ENCODE results near the gene PFKM. TPM values are rescaled to one million over a fixed set of nuclear protein-coding genes. Genes with fewer than 3 reads are reported as not detected.

The PFKM gene
- total RNA-seq, 2 experiments from 2014 or later: 59.7 to 65.8 TPM

DNA sequence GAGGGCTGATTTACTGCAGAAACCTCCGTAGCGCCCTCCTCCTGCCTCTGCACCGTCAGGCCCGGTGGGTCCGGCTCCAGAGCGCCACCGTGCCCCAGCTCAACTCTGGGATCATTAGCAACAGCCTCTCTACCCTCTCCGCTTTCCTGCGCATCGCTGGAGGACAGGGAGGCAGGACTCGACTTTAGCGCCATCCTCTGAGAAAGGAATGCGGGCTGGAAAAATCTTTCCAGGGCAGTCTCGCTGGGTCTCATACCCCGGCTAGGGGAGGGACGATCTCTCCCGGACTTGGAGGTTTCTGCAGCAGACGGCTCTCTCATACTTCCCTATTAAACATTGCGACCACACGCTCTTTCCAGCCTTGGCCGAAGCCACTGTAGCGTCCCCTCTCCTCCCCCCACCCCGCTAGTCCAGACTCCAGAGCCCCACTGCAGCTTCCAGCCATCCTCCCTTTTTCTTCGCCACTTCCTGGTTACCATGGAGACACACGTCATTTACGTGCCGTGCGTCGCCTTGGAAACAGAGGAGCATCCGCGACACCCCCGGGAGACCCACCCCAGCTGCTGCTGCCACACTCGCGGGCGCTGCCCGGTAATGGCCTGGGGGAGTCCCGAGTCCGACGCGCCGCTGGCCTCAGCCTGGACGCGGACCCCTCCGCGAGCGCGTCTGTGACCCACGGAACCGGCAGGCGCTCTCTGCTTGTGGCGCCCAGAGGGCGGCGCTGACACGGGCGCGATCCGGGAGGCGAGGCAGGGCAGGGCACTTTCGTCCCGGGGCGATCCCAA lies 64.1 kb downstream of the PFKM start, which contains the start of gene CCDC184:
Gene CCDC184 (plus strand): TSS at position 554 of the 785 bp plus-strand sequence. CDS start 479 bp downstream, outside the sequence.
- no peak within 1 kb of the TSS for H3K27ac Mint-ChIP-seq
- intact Hi-C loops (cut with micrococcal nuclease): loop anchor here (10.0 kb wide), 1 partner anchor 432 kb away; no protein-coding TSS in a partner anchor
- H3K27me3 Mint-ChIP-seq: peaks cover 28% of the 10 kb centered on the region
- no peaks in the 10 kb centered on the region for H3K36me3 Mint-ChIP-seq (ENCODE audit: low read depth)
- DNase-seq: peak; percentile 77
- H3K4me3 Mint-ChIP-seq: peak within 1 kb of the TSS; percentile 83
- CTCF ChIA-PET: interaction anchor here (0.7 to 1.5 kb wide), 24 partner anchors 10 to 435 kb away, joined by 3 to 18 read pairs (median 3); partner anchors contain the start of genes ASB8 and PFKM
- TF ChIP-seq, protein P1, sequence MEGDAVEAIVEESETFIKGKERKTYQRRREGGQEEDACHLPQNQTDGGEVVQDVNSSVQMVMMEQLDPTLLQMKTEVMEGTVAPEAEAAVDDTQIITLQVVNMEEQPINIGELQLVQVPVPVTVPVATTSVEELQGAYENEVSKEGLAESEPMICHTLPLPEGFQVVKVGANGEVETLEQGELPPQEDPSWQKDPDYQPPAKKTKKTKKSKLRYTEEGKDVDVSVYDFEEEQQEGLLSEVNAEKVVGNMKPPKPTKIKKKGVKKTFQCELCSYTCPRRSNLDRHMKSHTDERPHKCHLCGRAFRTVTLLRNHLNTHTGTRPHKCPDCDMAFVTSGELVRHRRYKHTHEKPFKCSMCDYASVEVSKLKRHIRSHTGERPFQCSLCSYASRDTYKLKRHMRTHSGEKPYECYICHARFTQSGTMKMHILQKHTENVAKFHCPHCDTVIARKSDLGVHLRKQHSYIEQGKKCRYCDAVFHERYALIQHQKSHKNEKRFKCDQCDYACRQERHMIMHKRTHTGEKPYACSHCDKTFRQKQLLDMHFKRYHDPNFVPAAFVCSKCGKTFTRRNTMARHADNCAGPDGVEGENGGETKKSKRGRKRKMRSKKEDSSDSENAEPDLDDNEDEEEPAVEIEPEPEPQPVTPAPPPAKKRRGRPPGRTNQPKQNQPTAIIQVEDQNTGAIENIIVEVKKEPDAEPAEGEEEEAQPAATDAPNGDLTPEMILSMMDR (IDR thresholded peaks at IDR 0.05): peak; percentile 44
- H3K9me3 Mint-ChIP-seq: no peaks in the 10 kb centered on the region
- peak; percentile 70 for ATAC-seq
- POLR2A ChIA-PET: interaction anchor here (0.8 to 1.3 kb wide), 3 partner anchors 8 to 18 kb away, joined by 3 read pairs; no protein-coding TSS in a partner anchor
- peaks cover 16% of the 10 kb centered on the region for H3K4me1 Mint-ChIP-seq (ENCODE audit: low read depth)

DNA sequence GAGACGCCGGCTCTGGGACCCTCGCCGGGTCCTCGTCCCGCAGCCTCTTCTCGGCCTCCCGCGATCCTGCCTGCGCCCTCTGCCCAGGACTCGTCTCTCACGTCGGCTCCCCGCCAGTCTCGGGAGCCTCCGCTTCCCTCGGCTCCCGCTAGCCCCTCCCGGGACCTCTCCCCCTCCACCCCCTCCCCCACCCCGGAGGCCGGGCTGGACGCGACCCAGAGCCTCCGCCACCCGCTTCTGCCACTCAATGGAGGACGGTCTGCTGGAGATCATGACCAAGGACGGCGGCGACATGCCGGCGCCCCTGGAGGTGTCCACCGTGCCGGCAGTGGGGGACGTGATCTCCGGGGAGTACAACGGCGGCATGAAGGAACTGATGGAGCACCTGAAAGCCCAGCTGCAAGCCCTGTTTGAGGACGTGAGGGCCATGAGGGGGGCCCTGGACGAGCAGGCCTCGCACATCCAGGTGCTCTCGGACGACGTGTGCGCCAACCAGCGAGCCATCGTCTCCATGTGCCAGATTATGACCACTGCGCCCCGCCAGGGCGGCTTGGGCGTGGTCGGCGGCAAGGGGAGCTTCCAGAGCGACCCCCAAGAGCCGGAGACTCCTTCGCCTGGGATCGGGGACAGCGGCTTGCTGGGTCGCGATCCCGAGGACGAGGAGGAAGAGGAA lies 64.8 kb downstream of the PFKM start:
- Mint-ChIP-seq H3K4me1 (ENCODE audit: low read depth) (peaks cover 16% of the 10 kb centered on the region), H3K36me3 (ENCODE audit: low read depth) (no peaks in the 10 kb centered on the region), H3K9me3 (no peaks in the 10 kb centered on the region), H3K27ac (no peak overlapping the region), H3K27me3 (peaks cover 28% of the 10 kb centered on the region), H3K4me3 (peak overlapping the region; percentile 83)
- peak; percentile 30 for DNase-seq
- peak; percentile 14 for ATAC-seq
- TF ChIP-seq, protein P1 (IDR thresholded peaks at IDR 0.05): peak; percentile 37
- intact Hi-C loops (cut with micrococcal nuclease): loop anchor here (10.0 kb wide), 1 partner anchor 431 kb away; no protein-coding TSS in a partner anchor
- ChIA-PET CTCF (interaction anchor here (0.7 to 1.5 kb wide), 4 partner anchors 13 to 258 kb away, joined by 3 to 5 read pairs (median 4); no protein-coding TSS in a partner anchor), POLR2A (interaction anchor here (1.1 kb wide), 1 partner anchor 13 kb away, joined by 3 read pairs; no protein-coding TSS in a partner anchor)

DNA sequence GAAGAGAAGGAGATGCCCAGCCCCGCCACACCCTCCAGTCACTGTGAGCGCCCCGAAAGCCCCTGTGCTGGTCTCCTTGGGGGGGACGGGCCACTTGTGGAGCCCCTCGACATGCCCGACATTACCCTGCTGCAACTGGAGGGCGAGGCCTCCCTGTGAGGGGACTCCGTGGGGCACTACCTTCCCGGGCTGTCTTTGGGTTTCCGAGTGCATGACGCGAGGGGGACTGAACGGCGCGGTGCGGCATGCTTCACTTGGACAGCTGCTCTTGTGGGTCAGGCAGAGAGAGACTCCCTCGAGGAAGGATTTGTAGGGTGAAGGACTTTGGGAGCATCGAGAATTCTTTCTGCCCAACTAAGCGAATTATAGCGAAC lies 65.4 kb downstream of the PFKM start:
- TF ChIP-seq, protein P1 (IDR thresholded peaks at IDR 0.05): no peak
- peaks cover 28% of the 10 kb centered on the region for H3K27me3 Mint-ChIP-seq
- H3K9me3 Mint-ChIP-seq: no peaks in the 10 kb centered on the region
- ChIA-PET CTCF (interaction anchor here (0.9 to 1.5 kb wide), 2 partner anchors 16 to 144 kb away, joined by 3 to 4 read pairs; no protein-coding TSS in a partner anchor), POLR2A (interaction anchor here (1.1 kb wide), 1 partner anchor 13 kb away, joined by 3 read pairs; no protein-coding TSS in a partner anchor)
- peak overlapping the region; percentile 83 for H3K4me3 Mint-ChIP-seq
- intact Hi-C loops (cut with micrococcal nuclease): loop anchor here (10.0 kb wide), 1 partner anchor 430 kb away; no protein-coding TSS in a partner anchor
- no peak for ATAC-seq
- peaks cover 16% of the 10 kb centered on the region for H3K4me1 Mint-ChIP-seq (ENCODE audit: low read depth)
- DNase-seq: no peak
- no peaks in the 10 kb centered on the region for H3K36me3 Mint-ChIP-seq (ENCODE audit: low read depth)
- no peak overlapping the region for H3K27ac Mint-ChIP-seq

DNA sequence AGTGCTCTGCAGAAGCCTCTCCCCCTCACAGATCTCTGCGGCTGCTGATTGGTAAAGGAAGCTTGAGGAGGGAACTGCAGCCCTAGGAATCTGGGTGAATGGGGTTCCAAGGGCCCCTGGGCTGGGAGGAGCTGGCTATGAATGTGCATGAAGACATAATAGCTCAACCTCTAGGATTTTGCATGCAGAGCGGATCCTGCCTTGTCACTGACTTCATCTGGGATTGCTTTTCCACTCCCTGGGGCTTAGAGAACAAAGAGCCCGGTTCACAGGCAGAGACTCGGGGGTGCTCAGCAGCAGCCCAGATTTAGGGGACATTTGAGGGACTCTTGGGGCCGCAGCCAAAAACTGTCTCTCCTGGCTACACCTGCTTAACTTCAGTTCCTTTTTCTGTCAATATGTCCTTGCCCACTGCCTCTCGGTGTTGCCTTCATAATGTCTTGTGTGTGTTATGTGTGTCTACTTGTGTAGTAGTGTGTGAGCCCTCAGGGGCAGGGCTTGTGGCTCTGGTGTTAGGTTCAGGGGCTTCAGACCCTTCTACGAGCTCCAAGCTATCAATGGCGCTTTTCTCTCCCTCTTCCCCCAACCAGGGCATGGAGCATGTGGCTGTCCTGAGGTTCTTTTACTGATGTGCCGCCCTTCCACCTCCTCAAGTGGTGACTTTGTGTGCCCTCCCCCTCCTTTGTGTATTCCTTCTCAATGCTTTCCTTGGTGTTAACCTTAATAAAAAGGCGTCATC lies 66.2 kb downstream of the PFKM start:
- Mint-ChIP-seq H3K27ac (no peak overlapping the region), H3K36me3 (ENCODE audit: low read depth) (no peaks in the 10 kb centered on the region), H3K9me3 (no peaks in the 10 kb centered on the region), H3K4me3 (peak overlapping the region; percentile 10), H3K27me3 (peaks cover 28% of the 10 kb centered on the region), H3K4me1 (ENCODE audit: low read depth) (peaks cover 16% of the 10 kb centered on the region)
- TF ChIP-seq, protein P1 (IDR thresholded peaks at IDR 0.05): no peak
- ChIA-PET CTCF (interaction anchor here (0.6 to 3.2 kb wide), 7 partner anchors 10 to 418 kb away, joined by 3 to 38 read pairs (median 3); no protein-coding TSS in a partner anchor), POLR2A (no interaction called here)
- DNase-seq (no peak), ATAC-seq (no peak)
- intact Hi-C loops (cut with micrococcal nuclease): loop anchor here (10.0 kb wide), 1 partner anchor 429 kb away; no protein-coding TSS in a partner anchor
